HepG2 (cell line): Measurements from ENCODE around the gene CES3. TPM values are rescaled to one million over a fixed set of nuclear protein-coding genes. Genes with fewer than 3 reads are reported as not detected.
A peak's percentile ranks its signal among the peaks of the same experiment; 100 is the strongest.

Source experiments
- ARNTL ChIP-seq: sonication (generic); formaldehyde crosslinking; IDR thresholded peaks from 2 replicates; pipeline ENCODE4 v1.4.0; 2020; ENCODE audit warnings: mild to moderate bottlenecking, missing genetic modification reagents
- CTCF ChIP-seq: sonication (generic); formaldehyde crosslinking; IDR thresholded peaks from 2 replicates; pipeline ENCODE4 v1.5.0; 2020; ENCODE audit warnings: mild to moderate bottlenecking, missing genetic modification reagents, moderate library complexity
- DPF2 ChIP-seq: sonication (generic); formaldehyde crosslinking; IDR thresholded peaks from 2 replicates; pipeline ENCODE4 v1.4.0; 2020; ENCODE audit warnings: mild to moderate bottlenecking, low read depth, missing genetic modification reagents, borderline replicate concordance
- KDM4B ChIP-seq: sonication (generic); formaldehyde crosslinking; IDR thresholded peaks from 2 replicates; pipeline ENCODE4 v1.4.0; 2020; ENCODE audit warnings: missing genetic modification reagents
- MLXIP ChIP-seq: sonication (generic); formaldehyde crosslinking; IDR thresholded peaks from 2 replicates; pipeline ENCODE4 v1.9.0; 2021; ENCODE audit warnings: missing genetic modification reagents, borderline replicate concordance
- SMAD9 ChIP-seq: sonication (generic); formaldehyde crosslinking; IDR thresholded peaks from 2 replicates; pipeline ENCODE4 v1.5.1; 2020; ENCODE audit warnings: mild to moderate bottlenecking, missing genetic modification reagents
- SOX5 ChIP-seq: IDR thresholded peaks from 2 replicates; pipeline ENCODE4 v1.6.1; 2016; ENCODE audit warnings: borderline replicate concordance
- TAF15 ChIP-seq: fragments of 200-400 bp; formaldehyde crosslinking; IDR thresholded peaks from one replicate; pipeline ENCODE4 v1.6.1; 2018; ENCODE audit warnings: mild to moderate bottlenecking, low read depth, low read length; ENCODE audit not compliant: poor library complexity, severe bottlenecking
- TRAFD1 ChIP-seq: sonication (generic); formaldehyde crosslinking; IDR thresholded peaks from 2 replicates; pipeline ENCODE4 v1.5.1; 2020; ENCODE audit warnings: missing genetic modification reagents, mild to moderate bottlenecking, borderline replicate concordance
- ZBTB38 ChIP-seq: sonication (generic); formaldehyde crosslinking; IDR thresholded peaks from 2 replicates; pipeline ENCODE4 v1.5.1; 2020; ENCODE audit warnings: mild to moderate bottlenecking, missing genetic modification reagents
- ZNF207 ChIP-seq: fragments of 450-650 bp; IDR thresholded peaks from 2 replicates; pipeline ENCODE4 v1.6.1; 2016; ENCODE audit warnings: antibody characterized with exemption, borderline replicate concordance
- ZNF280D ChIP-seq: sonication (generic); formaldehyde crosslinking; IDR thresholded peaks from 2 replicates; pipeline ENCODE4 v1.5.1; 2020; ENCODE audit warnings: mild to moderate bottlenecking, missing genetic modification reagents
- ZNF414 ChIP-seq: sonication (generic); formaldehyde crosslinking; IDR thresholded peaks from 2 replicates; pipeline ENCODE4 v1.5.0; 2020; ENCODE audit warnings: missing genetic modification reagents
- ZNF510 ChIP-seq: sonication (generic); formaldehyde crosslinking; IDR thresholded peaks from 2 replicates; pipeline ENCODE4 v1.4.0; 2020; ENCODE audit warnings: low read depth, mild to moderate bottlenecking, missing genetic modification reagents
- ZNF614 ChIP-seq: IDR thresholded peaks from 2 replicates; pipeline ENCODE4 v1.6.1; 2018; ENCODE audit warnings: missing biosample characterization, missing genetic modification reagents, inconsistent platforms, borderline replicate concordance
- ZNF619 ChIP-seq: sonication (generic); formaldehyde crosslinking; IDR thresholded peaks from 2 replicates; pipeline ENCODE4 v1.4.0; 2020; ENCODE audit warnings: mild to moderate bottlenecking, missing genetic modification reagents
- ZNF761 ChIP-seq: sonication (generic); formaldehyde crosslinking; conservative IDR thresholded peaks from 2 replicates; pipeline ENCODE4 v1.4.0; 2020; ENCODE audit warnings: mild to moderate bottlenecking, missing genetic modification reagents
- polyA plus RNA-seq, 8 experiments: library from polyadenylated mRNA; depleted of rRNA in 3 of 8; stranded (reverse) in 7 of 8; unstranded in 1 of 8; fragments of >200 nt; fragmentation: Illumina TruSeq in 4 of 8; extraction: Trizol in 4 of 8; gene quantifications; 2 replicates each; pipeline versions ENCODE4 v1.2.1 to v1.2.3, GENCODE V29; 2011 to 2016; ENCODE audit warnings: low read depth in 4 of 8, missing spikeins in 1 of 8, mixed read lengths in 1 of 8; ENCODE audit not compliant: insufficient read depth in 1 of 8
- total RNA-seq, 5 experiments: library from RNA; depleted of rRNA; stranded (reverse); fragments of >200 nt; fragmentation: Illumina TruSeq; extraction: Trizol; gene quantifications; 2 replicates each; pipeline ENCODE4 v1.2.3, GENCODE V29; 2016; ENCODE audit warnings: low read depth in 1 of 5

The CES3 gene
- total and polyA plus RNA-seq, 2 of the 13 experiments (the other 11 are each of a cell fraction or from before 2014, with no cell fraction given) = 6.6 to 17.4 TPM

GRCh38 chr16:66961065-66961744 lies at the start of gene CES3 (continued):
- TF ChIP-seq DPF2 (CRISPR knock-in tag) (0 out of 2 replicates have a peak, but pooled peaks have one; percentile 36), ZNF207 (no peak), ZBTB38 (CRISPR knock-in tag) (peak; percentile 98), TAF15 (no peak), ZNF510 (CRISPR knock-in tag) (peak; percentile 69; the same call in 1 of the 2 replicates), CTCF (CRISPR knock-in tag) (peak; percentile 98), ZNF280D (CRISPR knock-in tag) (no peak), SMAD9 (CRISPR knock-in tag) (no peak), SOX5 (CRISPR knock-in tag) (peak; percentile 15; the same call in 1 of the 2 replicates), ZNF414 (CRISPR knock-in tag) (0 out of 2 replicates have a peak, but pooled peaks have one; percentile 68), ARNTL (peak; percentile 59; the same call in 1 of the 2 replicates), MLXIP (CRISPR knock-in tag) (no peak), KDM4B (CRISPR knock-in tag) (0 out of 2 replicates have a peak, but pooled peaks have one; percentile 36), ZNF614 (peak; percentile 69; the same call in 1 of the 2 replicates), ZNF619 (CRISPR knock-in tag) (peak; percentile 76; the same call in 1 of the 2 replicates), TRAFD1 (CRISPR knock-in tag) (no peak), ZNF761 (CRISPR knock-in tag) (0 out of 2 replicates have a peak, but pooled peaks have one; percentile 56)
